ENCODE results near the gene STK38L. TPM values are rescaled to one million over a fixed set of nuclear protein-coding genes. Genes with fewer than 3 reads are reported as not detected.

Gene STK38L
- total and polyA plus RNA-seq, 9 of the 15 experiments (the other 6 are each of a cell fraction or from before 2014, with no cell fraction given), result 2.6 to 10.7 (median 6.9) TPM

GRCh38 chr12:27261866-27262265 lies 17.8 kb downstream of the STK38L start:
- in situ Hi-C loops (cut with MboI), result no loop called here
- Histone ChIP-seq H3K9me1 (ENCODE audit: control insufficient read depth, insufficient read depth, low read length) (no peaks in the 10 kb centered on the region), H3K27me3 (ENCODE audit: control insufficient read depth in 2 of 2, insufficient read depth in 2 of 2, low read length in 2 of 2) (peaks cover 0 to 3% of the 10 kb centered on the region in 2 experiments; a peak in 1 of 5 replicates), H3K9me3 (replicated peaks; ENCODE audit: control insufficient read depth, insufficient read depth, low read depth, low read length) (no peaks in the 10 kb centered on the region), H3K36me3 (ENCODE audit: control insufficient read depth, insufficient read depth, low read length) (no peaks in the 10 kb centered on the region), H4K20me1 (replicated peaks; ENCODE audit: control insufficient read depth, insufficient read depth, low read length) (no peaks in the 10 kb centered on the region), H3K4me1 (replicated peaks in 1 of 2; ENCODE audit: control insufficient read depth in 2 of 2, insufficient read depth in 2 of 2, low read length in 2 of 2) (no peaks in the 10 kb centered on the region), H3K4me3 (no peak overlapping the region), H3K4me2 (ENCODE audit: insufficient read depth, low read length) (no peak overlapping the region), H3K79me2 (ENCODE audit: control insufficient read depth, insufficient read depth, low read length) (no peaks in the 10 kb centered on the region), H2AFZ (ENCODE audit: low read depth, low read length) (no peak overlapping the region), H3K27ac (ENCODE audit: extremely low read depth, low read depth, low read length) (no peak overlapping the region), H3K9ac (ENCODE audit: insufficient read depth in 1 of 2, low read depth in 2 of 2, low read length in 2 of 2) (no peak overlapping the region)
- intact Hi-C loops (cut with micrococcal nuclease), result no loop called here
- FAIRE-seq, result no peak
- WGBS (ENCODE audit: insufficient coverage, low coverage, missing lambda C conversion rate), result 3% methylated on average over 3 of the region's 3 CpGs
- no peak for ATAC-seq
- ChIA-PET POLR2A (interaction anchor here (1.5 kb wide), 1 partner anchor 20 kb away, joined by 3 read pairs; no protein-coding TSS in a partner anchor), CTCF (ENCODE audit: low intra/inter-chr PET ratio) (no interaction called here)
- no peak for DNase-seq (ENCODE audit: extremely low read depth in 1 of 4, low spot score in 3 of 4)
- no peak for TF ChIP-seq RBM14 (IDR thresholded peaks at IDR 0.05; ENCODE audit: borderline replicate concordance, insufficient read depth, low read depth, low read length)
- TF ChIP-seq, protein P1, sequence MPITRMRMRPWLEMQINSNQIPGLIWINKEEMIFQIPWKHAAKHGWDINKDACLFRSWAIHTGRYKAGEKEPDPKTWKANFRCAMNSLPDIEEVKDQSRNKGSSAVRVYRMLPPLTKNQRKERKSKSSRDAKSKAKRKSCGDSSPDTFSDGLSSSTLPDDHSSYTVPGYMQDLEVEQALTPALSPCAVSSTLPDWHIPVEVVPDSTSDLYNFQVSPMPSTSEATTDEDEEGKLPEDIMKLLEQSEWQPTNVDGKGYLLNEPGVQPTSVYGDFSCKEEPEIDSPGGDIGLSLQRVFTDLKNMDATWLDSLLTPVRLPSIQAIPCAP (CRISPR knock-in tag; IDR thresholded peaks at IDR 0.05; ENCODE audit: borderline replicate concordance), result no peak
- no TSS peak for BruUV-seq (replicated peaks)

GRCh38 chr12:27270148-27270547 lies 26.1 kb downstream of the STK38L start:
- WGBS (ENCODE audit: insufficient coverage, low coverage, missing lambda C conversion rate), result 10% methylated on average over 4 of the region's 4 CpGs
- TF ChIP-seq, protein P2, sequence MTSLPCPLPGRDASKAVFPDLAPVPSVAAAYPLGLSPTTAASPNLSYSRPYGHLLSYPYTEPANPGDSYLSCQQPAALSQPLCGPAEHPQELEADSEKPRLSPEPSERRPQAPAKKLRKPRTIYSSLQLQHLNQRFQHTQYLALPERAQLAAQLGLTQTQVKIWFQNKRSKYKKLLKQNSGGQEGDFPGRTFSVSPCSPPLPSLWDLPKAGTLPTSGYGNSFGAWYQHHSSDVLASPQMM (CRISPR knock-in tag; IDR thresholded peaks at IDR 0.05), result no peak
- TF ChIP-seq ZNF318 (IDR thresholded peaks at IDR 0.05; ENCODE audit: borderline replicate concordance in 1 of 2, low read depth in 1 of 2), result no peak

More at GRCh38 chr12:27270148-27270547, 26.1 kb downstream of the STK38L start:
- H3K9me3 ChIP-seq (replicated peaks; ENCODE audit: control insufficient read depth, insufficient read depth, low read depth, low read length), result no peaks in the 10 kb centered on the region
- no peak overlapping the region for H3K27ac ChIP-seq (ENCODE audit: extremely low read depth, low read depth, low read length)
- H3K79me2 ChIP-seq (ENCODE audit: control insufficient read depth, insufficient read depth, low read length), result no peaks in the 10 kb centered on the region
- H3K9ac ChIP-seq (ENCODE audit: insufficient read depth in 1 of 2, low read depth in 2 of 2, low read length in 2 of 2), result no peak overlapping the region
- no peak for DNase-seq (ENCODE audit: extremely low read depth in 1 of 4, low spot score in 3 of 4)
- no peaks in the 10 kb centered on the region; a peak in 1 of 5 replicates for H3K27me3 ChIP-seq (ENCODE audit: control insufficient read depth in 2 of 2, insufficient read depth in 2 of 2, low read length in 2 of 2)
- H3K36me3 ChIP-seq (ENCODE audit: control insufficient read depth, insufficient read depth, low read length), result no peaks in the 10 kb centered on the region
- H2AFZ ChIP-seq (ENCODE audit: low read depth, low read length), result no peak overlapping the region
- no peaks in the 10 kb centered on the region for H4K20me1 ChIP-seq (replicated peaks; ENCODE audit: control insufficient read depth, insufficient read depth, low read length)
- no peaks in the 10 kb centered on the region for H3K4me1 ChIP-seq (replicated peaks in 1 of 2; ENCODE audit: control insufficient read depth in 2 of 2, insufficient read depth in 2 of 2, low read length in 2 of 2)
- H3K4me2 ChIP-seq (ENCODE audit: insufficient read depth, low read length), result no peak overlapping the region
- BruUV-seq (replicated peaks), result no TSS peak
- no peak for FAIRE-seq
- ATAC-seq, result no peak
- H3K9me1 ChIP-seq (ENCODE audit: control insufficient read depth, insufficient read depth, low read length), result no peaks in the 10 kb centered on the region
- in situ Hi-C loops (cut with MboI) (no loop called here), intact Hi-C loops (cut with micrococcal nuclease) (no loop called here)
- ChIA-PET CTCF (ENCODE audit: low intra/inter-chr PET ratio) (no interaction called here), POLR2A (interaction anchor here (0.7 kb wide), 1 partner anchor 16 kb away, joined by 3 read pairs; no protein-coding TSS in a partner anchor)
- H3K4me3 ChIP-seq, result no peak overlapping the region

Measured in K562 (cell line).